IMR-90 (cell line): ENCODE data around the gene SHISA4. TPM values are rescaled to one million over a fixed set of nuclear protein-coding genes. Genes with fewer than 3 reads are reported as not detected.

Source experiments
- ATAC-seq: fragments of 200-7000 bp; cut with Tn5 transposase; 2 replicates; pipeline ENCODE4 v1.9.1; 2020; ENCODE audit warnings: low read depth, mild to moderate bottlenecking, moderate library complexity
- BruUV-seq: library from RNA; stranded (reverse); fragments of 400-500 nt; replicated peaks from 2 replicates; lab custom pipeline; 2021; lab: Mats Ljungman, UMichigan
- CTCF ChIA-PET: fragments of 300-600 bp; formaldehyde crosslinking; extraction: SDS; loops from one replicate; lab custom pipeline; 2021; ENCODE audit warnings: antibody characterized with exemption; lab: Yijun Ruan, JAX
- POLR2A ChIA-PET: fragments of 300-600 bp; sonication (Branson Sonifier 250); formaldehyde crosslinking; loops from one replicate; lab custom pipeline; 2022; ENCODE audit warnings: antibody characterized with exemption; ENCODE audit not compliant: unreplicated experiment; lab: Charles Lee
- DNase-seq: peaks from one replicate; pipeline ENCODE4 v3.0.0; 2013
- H2AFZ ChIP-seq: replicated peaks from 2 replicates; pipeline ENCODE3; 2013; ENCODE audit warnings: low read length, mild to moderate bottlenecking; ENCODE audit not compliant: poor library complexity
- H2AK5ac ChIP-seq: 2 replicates; pipeline ENCODE4 v1.6.1; 2013; ENCODE audit warnings: low read depth, low read length, inconsistent platforms
- H2AK9ac ChIP-seq: replicated peaks from 2 replicates; pipeline ENCODE3; 2013; ENCODE audit warnings: mild to moderate bottlenecking, low read depth, low read length, moderate library complexity; ENCODE audit not compliant: poor library complexity
- H2BK120ac ChIP-seq: 2 replicates; pipeline ENCODE4 v1.6.1; 2013; ENCODE audit warnings: low read depth, low read length, inconsistent platforms
- H2BK15ac ChIP-seq: 3 replicates; pipeline ENCODE4 v1.6.1; 2013; ENCODE audit warnings: low read depth, low read length, inconsistent platforms
- H2BK20ac ChIP-seq: 2 replicates; pipeline ENCODE4 v1.6.1; 2013; ENCODE audit warnings: low read depth, mild to moderate bottlenecking, inconsistent platforms, low read length, moderate library complexity
- H2BK5ac ChIP-seq: 2 replicates; pipeline ENCODE4 v1.6.1; 2013; ENCODE audit warnings: mild to moderate bottlenecking, low read depth, low read length, inconsistent platforms; ENCODE audit not compliant: poor library complexity, severe bottlenecking
- H3K14ac ChIP-seq: replicated peaks from 2 replicates; pipeline ENCODE4 v1.6.1; 2013; ENCODE audit warnings: low read depth, low read length, inconsistent platforms
- H3K18ac ChIP-seq: 2 replicates; pipeline ENCODE4 v1.6.1; 2013; ENCODE audit warnings: low read depth, low read length, control low read depth
- H3K23ac ChIP-seq: 2 replicates; pipeline ENCODE4 v1.6.1; 2013; ENCODE audit warnings: low read depth, low read length, inconsistent platforms
- H3K27ac ChIP-seq: 2 replicates; pipeline ENCODE4 v1.5.1; 2013; ENCODE audit warnings: mild to moderate bottlenecking, control low read depth, low read length; ENCODE audit not compliant: insufficient read depth
- H3K27me3 ChIP-seq: 2 replicates; pipeline ENCODE4 v1.6.1; 2013; ENCODE audit warnings: low read length; ENCODE audit not compliant: control insufficient read depth, insufficient read depth
- H3K36me3 ChIP-seq: 2 replicates; pipeline ENCODE4 v1.6.1; 2013; ENCODE audit warnings: low read length, mixed read lengths; ENCODE audit not compliant: control insufficient read depth, insufficient read depth
- H3K4ac ChIP-seq: 2 replicates; pipeline ENCODE4 v1.6.1; 2013; ENCODE audit warnings: low read depth, low read length, inconsistent platforms
- H3K4me1 ChIP-seq: 2 replicates; pipeline ENCODE4 v1.6.1; 2013; ENCODE audit warnings: low read length, mixed read lengths; ENCODE audit not compliant: control insufficient read depth, insufficient read depth
- H3K4me2 ChIP-seq: 2 replicates; pipeline ENCODE4 v1.6.1; 2013; ENCODE audit warnings: low read depth, mild to moderate bottlenecking, control low read depth, low read length, moderate library complexity
- H3K4me3 ChIP-seq: 2 replicates; pipeline ENCODE4 v1.5.1; 2013; ENCODE audit warnings: low read depth, mild to moderate bottlenecking, control low read depth, low read length, moderate library complexity; ENCODE audit not compliant: insufficient read depth
- H3K56ac ChIP-seq: 2 replicates; pipeline ENCODE4 v1.6.1; 2013; ENCODE audit warnings: low read length, inconsistent platforms; ENCODE audit not compliant: insufficient read depth; ENCODE audit errors: extremely low read depth
- H3K79me1 ChIP-seq, 2 experiments: 2 replicates each; pipeline ENCODE4 v1.6.1; 2013; ENCODE audit warnings: low read length in 2 of 2, inconsistent platforms in 1 of 2, low read depth in 1 of 2
- H3K9ac ChIP-seq: 2 replicates; pipeline ENCODE4 v1.6.1; 2013; ENCODE audit warnings: low read depth, low read length, control low read depth
- H3K9me1 ChIP-seq: 2 replicates; pipeline ENCODE4 v1.6.1; 2013; ENCODE audit warnings: low read length, inconsistent platforms; ENCODE audit not compliant: insufficient read depth
- H3K9me3 ChIP-seq: 2 replicates; pipeline ENCODE4 v1.6.1; 2013; ENCODE audit warnings: low read length; ENCODE audit not compliant: control insufficient read depth, insufficient read depth
- H4K20me1 ChIP-seq: 2 replicates; pipeline ENCODE4 v1.6.1; 2013; ENCODE audit warnings: low read length, inconsistent platforms; ENCODE audit not compliant: insufficient read depth
- H4K5ac ChIP-seq: 2 replicates; pipeline ENCODE4 v1.6.1; 2013; ENCODE audit warnings: mild to moderate bottlenecking, low read depth, low read length, control low read depth
- H4K8ac ChIP-seq, 2 experiments: 2 replicates each; pipeline ENCODE4 v1.6.1; 2013; ENCODE audit warnings: low read depth in 2 of 2, low read length in 2 of 2, control low read depth in 1 of 2, inconsistent platforms in 1 of 2
- H4K91ac ChIP-seq: 2 replicates; pipeline ENCODE4 v1.6.1; 2013; ENCODE audit warnings: low read depth, low read length, inconsistent platforms; ENCODE audit not compliant: insufficient read depth
- CEBPB ChIP-seq: IDR thresholded peaks from 2 replicates; pipeline ENCODE4 v1.6.1; 2012; ENCODE audit warnings: low read depth, low read length, improper control_type of control experiment
- MXI1 ChIP-seq: IDR thresholded peaks from 2 replicates; pipeline ENCODE4 v1.6.1; 2012; ENCODE audit warnings: low read depth, mild to moderate bottlenecking, low read length, moderate library complexity, borderline replicate concordance
- WGBS, 2 experiments: methylation state at CpG; one replicate each; pipeline versions ENCODE4 v1.1.5 to v1.1.7; 2013; ENCODE audit warnings: missing lambda C conversion rate in 2 of 2; ENCODE audit not compliant: insufficient read length in 1 of 2; ENCODE audit errors: extremely low coverage in 2 of 2; 5-methylcytosine and 5-hydroxymethylcytosine counted together
- dilution Hi-C: fragments of 300-500 bp; cut with HindIII; formaldehyde crosslinking; loops from one replicate; pipeline ENCODE4 v1.14.3; 2018; ENCODE audit warnings: low sequenced_read_pairs; ENCODE audit not compliant: unreplicated experiment
- in situ Hi-C: fragments of 300-500 bp; cut with MboI; formaldehyde crosslinking; loops from 3 replicates; pipeline ENCODE4 v1.14.3; 2019; ENCODE audit warnings: low sequenced_read_pairs, inconsistent platforms, mixed read lengths
- intact Hi-C: fragments of 100-400 bp; cut with micrococcal nuclease; formaldehyde crosslinking; loops from 2 replicates; pipeline ENCODE4 v1.10.0; 2022
- polyA plus RNA-seq, 3 experiments: library from polyadenylated mRNA; depleted of rRNA; stranded (reverse); fragments of >200 nt; gene quantifications; 2 replicates each; pipeline ENCODE4 v1.2.3, GENCODE V29; 2012; ENCODE audit warnings: low replicate concordance in 1 of 3
- total RNA-seq: library from RNA; depleted of rRNA; stranded (reverse); fragments of >200 nt; gene quantifications from 2 replicates; pipeline ENCODE4 v1.2.3, GENCODE V29; 2012

Gene SHISA4
- total and polyA plus RNA-seq, 2 of the 4 experiments (the other 2 are of a cell fraction): 10.0 to 34.8 TPM

- Histone ChIP-seq H2BK20ac (no peak overlapping the region), H4K91ac (no peak overlapping the region), H3K4ac (no peak overlapping the region), H3K4me1 (peaks cover 11% of the 10 kb centered on the region), H3K36me3 (peaks cover 25% of the 10 kb centered on the region), H3K9me3 (no peaks in the 10 kb centered on the region), H4K8ac (peak overlapping the region in 1 of 2 experiments; percentile 5; a peak in 1 of 4 replicates), H2AFZ (no peak overlapping the region), H2BK15ac (no peak overlapping the region), H4K5ac (no peak overlapping the region), H3K18ac (no peak overlapping the region), H3K27me3 (no peaks in the 10 kb centered on the region), H3K23ac (no peak overlapping the region), H3K4me3 (no peak overlapping the region), H3K56ac (no peak overlapping the region), H2AK5ac (no peak overlapping the region), H3K79me1 (peaks cover 18 to 67% of the 10 kb centered on the region in 2 experiments), H3K4me2 (no peak overlapping the region), H2BK5ac (no peak overlapping the region), H2AK9ac (no peak overlapping the region), H3K27ac (no peak overlapping the region), H3K9ac (no peak overlapping the region), H4K20me1 (peaks cover 6% of the 10 kb centered on the region; the same call in 1 of the 2 replicates), H3K9me1 (peaks cover 23% of the 10 kb centered on the region), H2BK120ac (no peak overlapping the region), H3K14ac (0 out of 2 replicates have a peak overlapping the region, but pooled peaks have one; percentile 21)
- BruUV-seq: no TSS peak
- DNase-seq (no peak), ATAC-seq (no peak)
- dilution Hi-C loops (no loop called here), intact Hi-C loops (no loop called here), in situ Hi-C loops (no loop called here)
- TF ChIP-seq CEBPB: no peak
- TF ChIP-seq MXI1: no peak
- WGBS, 2 experiments: 60 to 100% methylated on average over 1 of the region's 5 CpGs
- POLR2A ChIA-PET: no interaction called here
- CTCF ChIA-PET: interaction anchor here (0.6 kb wide), 1 partner anchor 24 kb away, joined by 3 read pairs; no protein-coding TSS in a partner anchor
These were observed 42.1 kb downstream of the SHISA4 start for GRCh38 chr1:201930803-201931202.
